Breast epithelium (tissue), 3 donors: ENCODE data around the gene PGLYRP4.

ENCODE experiments used
- POLR2A ChIP-seq: fragments of 450-650 bp; IDR thresholded peaks from one replicate; pipeline ENCODE4 v1.6.1; 2016; ENCODE audit warnings: antibody characterized with exemption, mild to moderate bottlenecking, moderate library complexity
- POLR2AphosphoS5 ChIP-seq, 3 donors: sonication (generic); formaldehyde crosslinking; IDR thresholded peaks; one replicate each; pipeline ENCODE4 v1.6.1; 2017; ENCODE audit warnings: antibody characterized with exemption in 3 of 3
- TF ChIP-seq, protein P1 (sequence below), 3 donors: fragments of 450-650 bp; IDR thresholded peaks; one replicate each; pipeline ENCODE4 v1.5.1; 2016 to 2017; ENCODE audit warnings: antibody characterized with exemption in 3 of 3, mild to moderate bottlenecking in 3 of 3, moderate library complexity in 3 of 3

DNA sequence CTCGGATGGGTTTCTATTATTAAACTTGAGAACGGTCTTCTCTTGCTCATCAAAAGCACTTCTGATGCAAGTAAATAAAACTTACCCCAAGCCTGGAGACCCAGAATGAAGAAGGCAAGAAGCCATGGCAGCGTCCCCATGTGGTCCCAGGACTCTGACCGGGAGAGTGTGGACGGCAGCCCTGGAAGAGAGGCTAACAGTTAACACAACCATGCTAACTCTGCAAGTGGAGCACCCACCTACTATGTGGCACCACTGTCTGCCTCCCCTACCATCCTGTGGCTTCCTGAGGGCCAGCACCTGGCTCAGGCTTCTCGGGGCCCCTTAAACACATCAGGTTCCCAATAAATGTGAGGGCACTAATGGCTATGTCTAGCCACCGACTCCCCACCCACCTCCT lies 38.1 kb downstream of the PGLYRP4 start:
- TF ChIP-seq, protein P1, sequence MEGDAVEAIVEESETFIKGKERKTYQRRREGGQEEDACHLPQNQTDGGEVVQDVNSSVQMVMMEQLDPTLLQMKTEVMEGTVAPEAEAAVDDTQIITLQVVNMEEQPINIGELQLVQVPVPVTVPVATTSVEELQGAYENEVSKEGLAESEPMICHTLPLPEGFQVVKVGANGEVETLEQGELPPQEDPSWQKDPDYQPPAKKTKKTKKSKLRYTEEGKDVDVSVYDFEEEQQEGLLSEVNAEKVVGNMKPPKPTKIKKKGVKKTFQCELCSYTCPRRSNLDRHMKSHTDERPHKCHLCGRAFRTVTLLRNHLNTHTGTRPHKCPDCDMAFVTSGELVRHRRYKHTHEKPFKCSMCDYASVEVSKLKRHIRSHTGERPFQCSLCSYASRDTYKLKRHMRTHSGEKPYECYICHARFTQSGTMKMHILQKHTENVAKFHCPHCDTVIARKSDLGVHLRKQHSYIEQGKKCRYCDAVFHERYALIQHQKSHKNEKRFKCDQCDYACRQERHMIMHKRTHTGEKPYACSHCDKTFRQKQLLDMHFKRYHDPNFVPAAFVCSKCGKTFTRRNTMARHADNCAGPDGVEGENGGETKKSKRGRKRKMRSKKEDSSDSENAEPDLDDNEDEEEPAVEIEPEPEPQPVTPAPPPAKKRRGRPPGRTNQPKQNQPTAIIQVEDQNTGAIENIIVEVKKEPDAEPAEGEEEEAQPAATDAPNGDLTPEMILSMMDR (IDR thresholded peaks at IDR 0.05), result no peak
- TF ChIP-seq POLR2AphosphoS5 (IDR thresholded peaks at IDR 0.05) (no peak), POLR2A (no peak)
